Heart right ventricle (tissue), 16 donors: ENCODE data around the gene TRIM17. TPM values are rescaled to one million over a fixed set of nuclear protein-coding genes. Genes with fewer than 3 reads are reported as not detected.

ENCODE experiments used
- ATAC-seq, 8 donors: fragments of 200-7000 bp; cut with Tn5 transposase; one replicate each; pipeline ENCODE4 v1.9.1; 2020; ENCODE audit warnings: mild to moderate bottlenecking in 8 of 8, moderate library complexity in 8 of 8, moderate number of reproducible peaks in 1 of 8
- DNase-seq, 2 donors: peaks; one replicate each; pipeline ENCODE4 v3.0.0-alpha.2; 2020
- H3K27ac ChIP-seq, 10 donors: fragments of 200-600 bp; sonication (generic) in 2 of 10; one replicate each; pipeline versions ENCODE4 v1.5.0 to v1.8.0; 2020 to 2022; ENCODE audit warnings: mild to moderate bottlenecking in 3 of 10
- H3K27me3 ChIP-seq, 7 donors: fragments of 200-600 bp; one replicate each; pipeline ENCODE4 v1.8.0; 2021 to 2022; ENCODE audit warnings: mild to moderate bottlenecking in 2 of 7
- H3K36me3 ChIP-seq, 9 donors: fragments of 200-600 bp; sonication (generic) in 1 of 9; one replicate each; pipeline versions ENCODE4 v1.5.0 to v1.8.0; 2020 to 2022; ENCODE audit warnings: mild to moderate bottlenecking in 2 of 9
- H3K4me1 ChIP-seq, 9 donors: fragments of 200-600 bp; sonication (generic) in 1 of 9; one replicate each; pipeline versions ENCODE4 v1.5.0 to v1.8.0; 2020 to 2022; ENCODE audit warnings: mild to moderate bottlenecking in 4 of 9
- H3K4me3 ChIP-seq, 10 donors: fragments of 200-600 bp; sonication (generic) in 2 of 10; one replicate each; pipeline versions ENCODE4 v1.5.0 to v1.8.0; 2020 to 2022; ENCODE audit warnings: mild to moderate bottlenecking in 7 of 10, moderate library complexity in 2 of 10
- H3K9me3 ChIP-seq, 11 donors: fragments of 200-600 bp in 10 of 11; sonication (generic) in 2 of 11; one replicate each; pipeline versions ENCODE4 v1.5.0 to v1.8.0; 2013 to 2022; ENCODE audit warnings: mild to moderate bottlenecking in 2 of 11, control low read depth in 1 of 11, moderate library complexity in 1 of 11
- CTCF ChIP-seq, 9 donors: fragments of 200-600 bp; sonication (generic) in 2 of 9; IDR thresholded peaks; one replicate each; pipeline versions ENCODE4 v1.5.0 to v1.8.0; 2021 to 2022; ENCODE audit warnings: antibody characterized with exemption in 9 of 9, mild to moderate bottlenecking in 5 of 9, moderate library complexity in 1 of 9
- WGBS, 2 donors: extraction: QIAGEN DNeasy Blood & Tissue Kit; methylation state at CpG; one replicate each; pipeline ENCODE4 v1.1.7; 2013; ENCODE audit warnings: inconsistent platforms in 1 of 2; 5-methylcytosine and 5-hydroxymethylcytosine counted together
- intact Hi-C, 10 donors: fragments of 100-400 bp; cut with DNase I; formaldehyde crosslinking; loops; one replicate each; pipeline versions ENCODE4 v1.11.1 to v1.14.2; 2022
- polyA plus RNA-seq, 2 donors: library from polyadenylated mRNA; stranded (reverse); fragments of 200-250 nt; gene quantifications; one replicate each; pipeline ENCODE4 v1.2.3, GENCODE V29; 2013
- total RNA-seq, 10 donors: library from RNA; stranded (reverse); fragmentation: NEBNext Ultra II Directional in 3 of 10; extraction: Animal tissue kit (Norgen Biotek cat#: 25700) in 3 of 10; gene quantifications; one replicate each; pipeline versions ENCODE4 v1.2.1 to v1.2.4, GENCODE V29; 2021 to 2023
- donor health status: Arrhythmogenic right ventricular cardiomyopathy.
- donor health status: ischemic (EF 13 %, LVEDD 7.1; RV severe dilation, severe dysfunction).
- donor health status: healthy with polysubstance abuse.
- donor health status: DM: no; HTN: yes; CAD: no.
- donor health status: DM: no; HTN: no; CAD: no.
- donor health status: ischemic (EF 25% LVEDD 6.9; RV normal size, moderate dysfunction).
- donor health status: ischemic (EF 25% LVEDD 5.7; RV mildly dilated, moderate dysfunction).
- donor health status: healthy.
- donor health status: DM: yes; HTN: yes; CAD: no.
- donor health status: Ischemic cardiomyopathy.
- donor health status: ischemic (EF 35%, LVEDD 5.7; RV mildly dilated, moderate dysfunction).
- donor health status: nonischemic (EF 11% LVEDD 7.7; RV severe dilation, severe dysfunction).
- donor health status: DM: yes; HTN: yes; CAD: no.
- donor health status: PGD.
- donor health status: ischemic (EF 29% LVEDD 5.4; RV normal size, mild dysfunction).
- donor health status: nonischemic (EF 23%, LVEDD 6.1; RV moderate dilation, normal function).

The TRIM17 gene
- total and polyA plus RNA-seq, 12 donors = 0.14 to 0.44 (median 0.34) TPM; not detected in 3

- no peak for ATAC-seq
- Histone ChIP-seq H3K4me3 (no peak overlapping the region), H3K27ac (no peak overlapping the region), H3K4me1 (peaks cover 5 to 25% (median 18%) of the 10 kb centered on the region in 9 donors), H3K27me3 (peaks cover 0 to 25% (median 6%) of the 10 kb centered on the region in 7 donors), H3K36me3 (peaks cover 0 to 8% (median 0%) of the 10 kb centered on the region in 9 donors), H3K9me3 (no peaks in the 10 kb centered on the region)
- no peak for DNase-seq
- 90 to 94% methylated on average over 5 of the region's 5 CpGs for WGBS, 2 donors
- TF ChIP-seq CTCF (IDR thresholded peaks at IDR 0.05) = no peak
- intact Hi-C loops = no loop called here
These were observed 5.5 kb downstream of the TRIM17 start for GRCh38 chr1:228411121-228411520.

- TF ChIP-seq CTCF (IDR thresholded peaks at IDR 0.05) = no peak
- H3K4me1 ChIP-seq = peaks cover 2 to 24% (median 17%) of the 10 kb centered on the region in 9 donors
- ATAC-seq (no peak), DNase-seq (no peak)
- H3K4me3 ChIP-seq = no peak overlapping the region
- H3K27me3 ChIP-seq = peaks cover 0 to 20% (median 2%) of the 10 kb centered on the region in 7 donors
- H3K27ac ChIP-seq = no peak overlapping the region
- 86 to 91% methylated on average over 11 of the region's 11 CpGs for WGBS, 2 donors
- peaks cover 0 to 8% (median 0%) of the 10 kb centered on the region in 9 donors for H3K36me3 ChIP-seq
- H3K9me3 ChIP-seq = no peaks in the 10 kb centered on the region
- intact Hi-C loops = no loop called here
These were observed 6.0 kb downstream of the TRIM17 start for GRCh38 chr1:228410671-228411070.

GRCh38 chr1:228410015-228410414 is 6.6 kb downstream of the TRIM17 start:
- intact Hi-C loops = no loop called here
- no peak for TF ChIP-seq CTCF (IDR thresholded peaks at IDR 0.05)
- Histone ChIP-seq H3K4me3 (no peak overlapping the region), H3K27ac (no peak overlapping the region), H3K27me3 (peaks cover 0 to 14% (median 0%) of the 10 kb centered on the region in 7 donors), H3K9me3 (no peaks in the 10 kb centered on the region), H3K4me1 (peaks cover 6 to 27% (median 20%) of the 10 kb centered on the region in 9 donors), H3K36me3 (peaks cover 0 to 8% (median 0%) of the 10 kb centered on the region in 9 donors)
- ATAC-seq (no peak), DNase-seq (no peak)
- 88% methylated on average over 8 of the region's 8 CpGs for WGBS, 2 donors

GRCh38 chr1:228408869-228409805 is 7.5 kb downstream of the TRIM17 start:
- H3K9me3 ChIP-seq = no peaks in the 10 kb centered on the region
- DNase-seq = no peak
- peaks cover 6 to 36% (median 28%) of the 10 kb centered on the region in 9 donors for H3K4me1 ChIP-seq
- H3K27ac ChIP-seq = no peak overlapping the region
- ATAC-seq = no peak
- 90% methylated on average over 19 of the region's 19 CpGs for WGBS, 2 donors
- H3K4me3 ChIP-seq = no peak overlapping the region
- H3K27me3 ChIP-seq = peaks cover 0 to 5% (median 0%) of the 10 kb centered on the region in 7 donors
- intact Hi-C loops = loop anchor here in 2 of 10 donors (5.0 to 10.0 kb wide), 3 partner anchors 64 to 267 kb away; partner anchors contain the start of gene GUK1 (in 1 of the 2)
- peaks cover 0 to 8% (median 0%) of the 10 kb centered on the region in 9 donors for H3K36me3 ChIP-seq
- no peak for TF ChIP-seq CTCF (IDR thresholded peaks at IDR 0.05)
